NT2/D1 (cell line): ENCODE measurements around the gene PPY.

Source experiments
- SUZ12 ChIP-seq: IDR thresholded peaks from 2 replicates; pipeline ENCODE4 v1.6.1; 2011; ENCODE audit not compliant: insufficient read length, insufficient read depth; ENCODE audit errors: extremely low read depth
- YY1 ChIP-seq: IDR thresholded peaks from 2 replicates; pipeline ENCODE4 v1.6.1; 2011; ENCODE audit not compliant: insufficient read length, insufficient read depth
- ZNF274 ChIP-seq: IDR thresholded peaks from 2 replicates; pipeline ENCODE4 v1.6.1; 2011; ENCODE audit warnings: mild to moderate bottlenecking, low read depth, low read length

GRCh38 chr17:43961954-43962353 lies 19.7 kb upstream of the PPY start:
- TF ChIP-seq ZNF274 (no peak), YY1 (no peak), SUZ12 (no peak)
